Stimulated activated naive B cell treated with anti-CD40 and anti-IgM and Interleukin-4, amounts not matched to agents 10 μg/mL and 1 μg/mL and 100 μg/mL, for 72 hours (primary cell): Measurements from ENCODE around the gene WDR75.
"Not testable (repeated sequence)": the region's sequence is repeated elsewhere in the genome, so short reads cannot be mapped to it uniquely, and the experiment has no call there.

Experiments used
- ATAC-seq, 2 donors: fragments of 150-1000 bp; cut with Tn5 transposase; replicated peaks; 2 replicates each; pipeline ENCODE4 v1.10.0; 2021; ENCODE audit warnings: moderate library complexity in 1 of 2
- DNase-seq: peaks from one replicate; pipeline ENCODE4 v3.0.0; 2021
- H3K27ac Mint-ChIP-seq: one replicate; pipeline ENCODE4 v1.8.0; 2022; ENCODE audit warnings: mild to moderate bottlenecking, mixed read lengths
- H3K27me3 Mint-ChIP-seq, 2 donors: one replicate each; pipeline ENCODE4 v1.8.0; 2022; ENCODE audit warnings: mixed read lengths in 2 of 2
- H3K36me3 Mint-ChIP-seq, 2 donors: one replicate each; pipeline ENCODE4 v1.8.0; 2022; ENCODE audit warnings: mixed read lengths in 2 of 2, mild to moderate bottlenecking in 1 of 2
- H3K4me1 Mint-ChIP-seq, 2 donors: one replicate each; pipeline ENCODE4 v1.8.0; 2022; ENCODE audit warnings: mixed read lengths in 2 of 2, mild to moderate bottlenecking in 1 of 2
- H3K4me3 Mint-ChIP-seq, 2 donors: one replicate each; pipeline ENCODE4 v1.8.0; 2022; ENCODE audit warnings: mild to moderate bottlenecking in 2 of 2, mixed read lengths in 2 of 2, moderate library complexity in 1 of 2
- H3K9me3 Mint-ChIP-seq, 2 donors: one replicate each; pipeline ENCODE4 v1.8.0; 2022; ENCODE audit warnings: mixed read lengths in 2 of 2, mild to moderate bottlenecking in 1 of 2

Gene WDR75

GRCh38 chr2:189466046-189466445 is 24.8 kb downstream of the WDR75 start:
- DNase-seq (no peak), ATAC-seq (no peak)
- Mint-ChIP-seq H3K4me3 (no peak overlapping the region), H3K4me1 (peaks cover 11 to 35% of the 10 kb centered on the region in 2 donors), H3K36me3 (peaks cover 27 to 48% of the 10 kb centered on the region in 2 donors), H3K27ac (no peak overlapping the region), H3K9me3 (no peaks in the 10 kb centered on the region), H3K27me3 (no peaks in the 10 kb centered on the region)

- Mint-ChIP-seq H3K27ac (no peak overlapping the region), H3K36me3 (peaks cover 27 to 54% of the 10 kb centered on the region in 2 donors), H3K4me1 (peaks cover 11 to 35% of the 10 kb centered on the region in 2 donors), H3K9me3 (no peaks in the 10 kb centered on the region), H3K27me3 (no peaks in the 10 kb centered on the region), H3K4me3 (no peak overlapping the region)
- DNase-seq (no peak), ATAC-seq (peak; percentile 50 to 52)
Observed at GRCh38 chr2:189466656-189467055, 25.4 kb downstream of the WDR75 start.

GRCh38 chr2:189467160-189467559 is 25.9 kb downstream of the WDR75 start:
- H3K36me3 Mint-ChIP-seq: peaks cover 27 to 58% of the 10 kb centered on the region in 2 donors
- DNase-seq (no peak), ATAC-seq (no peak)
- H3K9me3 Mint-ChIP-seq: no peaks in the 10 kb centered on the region
- no peak overlapping the region for H3K27ac Mint-ChIP-seq
- H3K4me3 Mint-ChIP-seq: no peak overlapping the region
- no peaks in the 10 kb centered on the region for H3K27me3 Mint-ChIP-seq
- H3K4me1 Mint-ChIP-seq: peaks cover 11 to 35% of the 10 kb centered on the region in 2 donors

- Mint-ChIP-seq H3K27me3 (no peaks in the 10 kb centered on the region), H3K36me3 (peaks cover 30 to 62% of the 10 kb centered on the region in 2 donors), H3K27ac (no peak overlapping the region), H3K9me3 (no peaks in the 10 kb centered on the region), H3K4me3 (no peak overlapping the region), H3K4me1 (peaks cover 11 to 35% of the 10 kb centered on the region in 2 donors)
- DNase-seq (no peak), ATAC-seq (no peak)
Observed at GRCh38 chr2:189467593-189467992, 26.3 kb downstream of the WDR75 start.

- Mint-ChIP-seq H3K36me3 (peaks cover 33 to 58% of the 10 kb centered on the region in 2 donors), H3K27ac (no peak overlapping the region), H3K27me3 (no peaks in the 10 kb centered on the region), H3K4me3 (no peak overlapping the region), H3K9me3 (no peaks in the 10 kb centered on the region), H3K4me1 (peaks cover 4 to 6% of the 10 kb centered on the region in 2 donors)
- ATAC-seq (no peak), DNase-seq (no peak)
Observed at GRCh38 chr2:189474526-189474925, 33.3 kb downstream of the WDR75 start.

GRCh38 chr2:189477756-189478155 is 36.5 kb downstream of the WDR75 start:
- H3K9me3 Mint-ChIP-seq: no peaks in the 10 kb centered on the region
- H3K4me1 Mint-ChIP-seq: peaks cover 4 to 6% of the 10 kb centered on the region in 2 donors
- H3K27ac Mint-ChIP-seq: no peak overlapping the region
- H3K36me3 Mint-ChIP-seq: peaks cover 26 to 37% of the 10 kb centered on the region in 2 donors
- H3K4me3 Mint-ChIP-seq: no peak overlapping the region
- no peaks in the 10 kb centered on the region for H3K27me3 Mint-ChIP-seq
- DNase-seq (no peak), ATAC-seq (no peak)

- not testable (repeated sequence) for ATAC-seq, DNase-seq, H3K4me3 Mint-ChIP-seq, H3K27me3 Mint-ChIP-seq, H3K4me1 Mint-ChIP-seq, H3K9me3 Mint-ChIP-seq, H3K27ac Mint-ChIP-seq
- peaks cover 26 to 37% of the 10 kb centered on the region in 2 donors for H3K36me3 Mint-ChIP-seq
Observed at GRCh38 chr2:189478289-189478688, 37.0 kb downstream of the WDR75 start.

GRCh38 chr2:189481071-189481470 is 39.8 kb downstream of the WDR75 start:
- Mint-ChIP-seq H3K9me3 (no peaks in the 10 kb centered on the region), H3K4me3 (no peak overlapping the region), H3K27me3 (no peaks in the 10 kb centered on the region), H3K36me3 (peaks cover 16 to 18% of the 10 kb centered on the region in 2 donors), H3K27ac (no peak overlapping the region), H3K4me1 (peaks cover 4 to 6% of the 10 kb centered on the region in 2 donors)
- ATAC-seq (no peak), DNase-seq (no peak)

- Mint-ChIP-seq H3K9me3 (no peaks in the 10 kb centered on the region), H3K4me1 (no peaks in the 10 kb centered on the region), H3K27me3 (no peaks in the 10 kb centered on the region), H3K36me3 (peaks cover 0 to 2% of the 10 kb centered on the region in 2 donors), H3K4me3 (no peak overlapping the region), H3K27ac (no peak overlapping the region)
- DNase-seq: no peak
- ATAC-seq: no peak
Observed at GRCh38 chr2:189483571-189483970, 42.3 kb downstream of the WDR75 start.

GRCh38 chr2:189483980-189484740 is 42.9 kb downstream of the WDR75 start:
- no peak overlapping the region for H3K27ac Mint-ChIP-seq
- no peak for DNase-seq
- H3K4me3 Mint-ChIP-seq: no peak overlapping the region
- no peaks in the 10 kb centered on the region for H3K27me3 Mint-ChIP-seq
- H3K36me3 Mint-ChIP-seq: no peaks in the 10 kb centered on the region
- no peak for ATAC-seq
- no peaks in the 10 kb centered on the region for H3K4me1 Mint-ChIP-seq
- no peaks in the 10 kb centered on the region for H3K9me3 Mint-ChIP-seq

- ATAC-seq: no peak
- Mint-ChIP-seq H3K9me3 (no peaks in the 10 kb centered on the region), H3K4me1 (no peaks in the 10 kb centered on the region), H3K36me3 (no peaks in the 10 kb centered on the region), H3K4me3 (no peak overlapping the region), H3K27me3 (no peaks in the 10 kb centered on the region), H3K27ac (no peak overlapping the region)
- DNase-seq: no peak
Observed at GRCh38 chr2:189485146-189485545, 43.9 kb downstream of the WDR75 start.

- no peaks in the 10 kb centered on the region for H3K4me1 Mint-ChIP-seq
- ATAC-seq (no peak), DNase-seq (no peak)
- no peak overlapping the region for H3K4me3 Mint-ChIP-seq
- no peak overlapping the region for H3K27ac Mint-ChIP-seq
- no peaks in the 10 kb centered on the region for H3K36me3 Mint-ChIP-seq
- peaks cover 4 to 5% of the 10 kb centered on the region in 2 donors for H3K27me3 Mint-ChIP-seq
- H3K9me3 Mint-ChIP-seq: no peaks in the 10 kb centered on the region
Observed at GRCh38 chr2:189486237-189486770, 45.0 kb downstream of the WDR75 start.

GRCh38 chr2:189487283-189488007 is 46.2 kb downstream of the WDR75 start:
- H3K27me3 Mint-ChIP-seq: peaks cover 4 to 10% of the 10 kb centered on the region in 2 donors
- H3K4me3 Mint-ChIP-seq: no peak overlapping the region
- H3K27ac Mint-ChIP-seq: no peak overlapping the region
- no peaks in the 10 kb centered on the region for H3K36me3 Mint-ChIP-seq
- H3K9me3 Mint-ChIP-seq: no peaks in the 10 kb centered on the region
- no peak for ATAC-seq
- DNase-seq: no peak
- no peaks in the 10 kb centered on the region for H3K4me1 Mint-ChIP-seq

GRCh38 chr2:189488008-189488310 is 46.7 kb downstream of the WDR75 start:
- Mint-ChIP-seq H3K9me3 (no peaks in the 10 kb centered on the region), H3K36me3 (no peaks in the 10 kb centered on the region), H3K27me3 (peaks cover 4 to 13% of the 10 kb centered on the region in 2 donors), H3K27ac (no peak overlapping the region), H3K4me3 (no peak overlapping the region), H3K4me1 (no peaks in the 10 kb centered on the region)
- no peak for ATAC-seq
- no peak for DNase-seq

GRCh38 chr2:189492451-189492850 is 51.2 kb downstream of the WDR75 start:
- DNase-seq: no peak
- Mint-ChIP-seq H3K27me3 (peaks cover 9 to 22% of the 10 kb centered on the region in 2 donors), H3K4me3 (no peak overlapping the region), H3K36me3 (no peaks in the 10 kb centered on the region), H3K27ac (no peak overlapping the region), H3K4me1 (no peaks in the 10 kb centered on the region), H3K9me3 (peaks cover 6% of the 10 kb centered on the region in 2 donors)
- ATAC-seq: no peak
